IMR-90 (cell line): ENCODE data around the gene CDK13. TPM values are rescaled to one million over a fixed set of nuclear protein-coding genes. Genes with fewer than 3 reads are reported as not detected.

ENCODE experiments used
- ATAC-seq: fragments of 200-7000 bp; cut with Tn5 transposase; 2 replicates; pipeline ENCODE4 v1.9.1; 2020; ENCODE audit warnings: low read depth, mild to moderate bottlenecking, moderate library complexity
- BruUV-seq: library from RNA; stranded (reverse); fragments of 400-500 nt; replicated peaks from 2 replicates; lab custom pipeline; 2021; lab: Mats Ljungman, UMichigan
- CTCF ChIA-PET: fragments of 300-600 bp; formaldehyde crosslinking; extraction: SDS; loops from one replicate; lab custom pipeline; 2021; ENCODE audit warnings: antibody characterized with exemption; lab: Yijun Ruan, JAX
- POLR2A ChIA-PET: fragments of 300-600 bp; sonication (Branson Sonifier 250); formaldehyde crosslinking; loops from one replicate; lab custom pipeline; 2022; ENCODE audit warnings: antibody characterized with exemption; ENCODE audit not compliant: unreplicated experiment; lab: Charles Lee
- DNase-seq: peaks from one replicate; pipeline ENCODE4 v3.0.0; 2013
- H2AFZ ChIP-seq: replicated peaks from 2 replicates; pipeline ENCODE3; 2013; ENCODE audit warnings: low read length, mild to moderate bottlenecking; ENCODE audit not compliant: poor library complexity
- H2AK5ac ChIP-seq: 2 replicates; pipeline ENCODE4 v1.6.1; 2013; ENCODE audit warnings: low read depth, low read length, inconsistent platforms
- H2AK9ac ChIP-seq: replicated peaks from 2 replicates; pipeline ENCODE3; 2013; ENCODE audit warnings: mild to moderate bottlenecking, low read depth, low read length, moderate library complexity; ENCODE audit not compliant: poor library complexity
- H2BK120ac ChIP-seq: 2 replicates; pipeline ENCODE4 v1.6.1; 2013; ENCODE audit warnings: low read depth, low read length, inconsistent platforms
- H2BK15ac ChIP-seq: 3 replicates; pipeline ENCODE4 v1.6.1; 2013; ENCODE audit warnings: low read depth, low read length, inconsistent platforms
- H2BK20ac ChIP-seq: 2 replicates; pipeline ENCODE4 v1.6.1; 2013; ENCODE audit warnings: low read depth, mild to moderate bottlenecking, inconsistent platforms, low read length, moderate library complexity
- H2BK5ac ChIP-seq: 2 replicates; pipeline ENCODE4 v1.6.1; 2013; ENCODE audit warnings: mild to moderate bottlenecking, low read depth, low read length, inconsistent platforms; ENCODE audit not compliant: poor library complexity, severe bottlenecking
- H3K14ac ChIP-seq: replicated peaks from 2 replicates; pipeline ENCODE4 v1.6.1; 2013; ENCODE audit warnings: low read depth, low read length, inconsistent platforms
- H3K18ac ChIP-seq: 2 replicates; pipeline ENCODE4 v1.6.1; 2013; ENCODE audit warnings: low read depth, low read length, control low read depth
- H3K23ac ChIP-seq: 2 replicates; pipeline ENCODE4 v1.6.1; 2013; ENCODE audit warnings: low read depth, low read length, inconsistent platforms
- H3K27ac ChIP-seq: 2 replicates; pipeline ENCODE4 v1.5.1; 2013; ENCODE audit warnings: mild to moderate bottlenecking, control low read depth, low read length; ENCODE audit not compliant: insufficient read depth
- H3K27me3 ChIP-seq: 2 replicates; pipeline ENCODE4 v1.6.1; 2013; ENCODE audit warnings: low read length; ENCODE audit not compliant: control insufficient read depth, insufficient read depth
- H3K36me3 ChIP-seq: 2 replicates; pipeline ENCODE4 v1.6.1; 2013; ENCODE audit warnings: low read length, mixed read lengths; ENCODE audit not compliant: control insufficient read depth, insufficient read depth
- H3K4ac ChIP-seq: 2 replicates; pipeline ENCODE4 v1.6.1; 2013; ENCODE audit warnings: low read depth, low read length, inconsistent platforms
- H3K4me1 ChIP-seq: 2 replicates; pipeline ENCODE4 v1.6.1; 2013; ENCODE audit warnings: low read length, mixed read lengths; ENCODE audit not compliant: control insufficient read depth, insufficient read depth
- H3K4me2 ChIP-seq: 2 replicates; pipeline ENCODE4 v1.6.1; 2013; ENCODE audit warnings: low read depth, mild to moderate bottlenecking, control low read depth, low read length, moderate library complexity
- H3K4me3 ChIP-seq: 2 replicates; pipeline ENCODE4 v1.5.1; 2013; ENCODE audit warnings: low read depth, mild to moderate bottlenecking, control low read depth, low read length, moderate library complexity; ENCODE audit not compliant: insufficient read depth
- H3K56ac ChIP-seq: 2 replicates; pipeline ENCODE4 v1.6.1; 2013; ENCODE audit warnings: low read length, inconsistent platforms; ENCODE audit not compliant: insufficient read depth; ENCODE audit errors: extremely low read depth
- H3K79me1 ChIP-seq, 2 experiments: 2 replicates each; pipeline ENCODE4 v1.6.1; 2013; ENCODE audit warnings: low read length in 2 of 2, inconsistent platforms in 1 of 2, low read depth in 1 of 2
- H3K9ac ChIP-seq: 2 replicates; pipeline ENCODE4 v1.6.1; 2013; ENCODE audit warnings: low read depth, low read length, control low read depth
- H3K9me1 ChIP-seq: 2 replicates; pipeline ENCODE4 v1.6.1; 2013; ENCODE audit warnings: low read length, inconsistent platforms; ENCODE audit not compliant: insufficient read depth
- H3K9me3 ChIP-seq: 2 replicates; pipeline ENCODE4 v1.6.1; 2013; ENCODE audit warnings: low read length; ENCODE audit not compliant: control insufficient read depth, insufficient read depth
- H4K20me1 ChIP-seq: 2 replicates; pipeline ENCODE4 v1.6.1; 2013; ENCODE audit warnings: low read length, inconsistent platforms; ENCODE audit not compliant: insufficient read depth
- H4K5ac ChIP-seq: 2 replicates; pipeline ENCODE4 v1.6.1; 2013; ENCODE audit warnings: mild to moderate bottlenecking, low read depth, low read length, control low read depth
- H4K8ac ChIP-seq, 2 experiments: 2 replicates each; pipeline ENCODE4 v1.6.1; 2013; ENCODE audit warnings: low read depth in 2 of 2, low read length in 2 of 2, control low read depth in 1 of 2, inconsistent platforms in 1 of 2
- H4K91ac ChIP-seq: 2 replicates; pipeline ENCODE4 v1.6.1; 2013; ENCODE audit warnings: low read depth, low read length, inconsistent platforms; ENCODE audit not compliant: insufficient read depth
- BHLHE40 ChIP-seq: fragments of 150-350 bp; IDR thresholded peaks from 2 replicates; pipeline ENCODE4 v1.6.1; 2016; ENCODE audit warnings: mild to moderate bottlenecking, low read depth, low read length
- CEBPB ChIP-seq: IDR thresholded peaks from 2 replicates; pipeline ENCODE4 v1.6.1; 2012; ENCODE audit warnings: low read depth, low read length, improper control_type of control experiment
- CHD1 ChIP-seq: IDR thresholded peaks from 2 replicates; pipeline ENCODE4 v1.6.1; 2012; ENCODE audit warnings: low read depth, low read length, improper control_type of control experiment
- FOS ChIP-seq: fragments of 150-350 bp; IDR thresholded peaks from 2 replicates; pipeline ENCODE4 v1.6.1; 2016; ENCODE audit warnings: low read depth, low read length
- POLR2A ChIP-seq: IDR thresholded peaks from 2 replicates; pipeline ENCODE4 v1.6.1; 2012; ENCODE audit warnings: mild to moderate bottlenecking, low read depth, low read length
- RAD21 ChIP-seq: IDR thresholded peaks from 2 replicates; pipeline ENCODE4 v1.6.1; 2012; ENCODE audit warnings: low read length, improper control_type of control experiment
- RFX5 ChIP-seq: IDR thresholded peaks from 2 replicates; pipeline ENCODE4 v1.8.0; 2012; ENCODE audit warnings: low read depth, mild to moderate bottlenecking, low read length, moderate library complexity
- WGBS, 2 experiments: methylation state at CpG; one replicate each; pipeline versions ENCODE4 v1.1.5 to v1.1.7; 2013; ENCODE audit warnings: missing lambda C conversion rate in 2 of 2; ENCODE audit not compliant: insufficient read length in 1 of 2; ENCODE audit errors: extremely low coverage in 2 of 2; 5-methylcytosine and 5-hydroxymethylcytosine counted together
- dilution Hi-C: fragments of 300-500 bp; cut with HindIII; formaldehyde crosslinking; loops from one replicate; pipeline ENCODE4 v1.14.3; 2018; ENCODE audit warnings: low sequenced_read_pairs; ENCODE audit not compliant: unreplicated experiment
- in situ Hi-C: fragments of 300-500 bp; cut with MboI; formaldehyde crosslinking; loops from 3 replicates; pipeline ENCODE4 v1.14.3; 2019; ENCODE audit warnings: low sequenced_read_pairs, inconsistent platforms, mixed read lengths
- intact Hi-C: fragments of 100-400 bp; cut with micrococcal nuclease; formaldehyde crosslinking; loops from 2 replicates; pipeline ENCODE4 v1.10.0; 2022
- polyA plus RNA-seq, 3 experiments: library from polyadenylated mRNA; depleted of rRNA; stranded (reverse); fragments of >200 nt; gene quantifications; 2 replicates each; pipeline ENCODE4 v1.2.3, GENCODE V29; 2012; ENCODE audit warnings: low replicate concordance in 1 of 3
- total RNA-seq: library from RNA; depleted of rRNA; stranded (reverse); fragments of >200 nt; gene quantifications from 2 replicates; pipeline ENCODE4 v1.2.3, GENCODE V29; 2012
- TF ChIP-seq, protein P1 (sequence below): conservative IDR thresholded peaks from 2 replicates; pipeline ENCODE4 v1.5.1; 2012; ENCODE audit warnings: mild to moderate bottlenecking, low read depth, low read length, improper control_type of control experiment

CDK13 gene
- total and polyA plus RNA-seq, 2 of the 4 experiments (the other 2 are of a cell fraction): 20.1 to 50.4 TPM

DNA sequence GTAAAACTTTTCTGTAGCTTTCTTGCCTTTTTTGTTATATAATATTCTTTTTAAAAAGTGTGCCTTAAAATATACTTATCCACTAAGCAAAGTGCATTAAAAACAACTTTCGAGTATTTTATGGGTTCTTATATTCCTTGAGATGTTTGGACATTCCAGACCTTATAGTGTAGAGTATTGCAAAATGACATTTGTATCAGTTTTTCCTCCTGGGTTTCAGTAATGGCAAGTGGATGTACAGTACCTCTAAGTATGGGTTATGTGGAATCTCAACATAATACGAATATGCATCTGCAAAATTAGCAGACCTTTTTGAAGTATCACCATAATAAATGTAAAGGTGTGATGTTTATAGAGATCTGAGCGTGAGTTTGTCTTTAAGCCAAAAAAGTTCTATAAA is 2.7 kb downstream of the CDK13 start:
- in situ Hi-C loops: loop anchor here (5.0 kb wide), 1 partner anchor 49 kb away; no protein-coding TSS in a partner anchor
- TSS peak; percentile 1 for BruUV-seq
- dilution Hi-C loops: no loop called here
- ChIA-PET POLR2A (no interaction called here), CTCF (interaction anchor here (2.4 kb wide), 1 partner anchor 100 kb away, joined by 8 read pairs; no protein-coding TSS in a partner anchor)
- Histone ChIP-seq H2BK120ac (no peak overlapping the region), H3K4ac (no peak overlapping the region), H2AK5ac (no peak overlapping the region), H3K18ac (no peak overlapping the region), H3K56ac (no peak overlapping the region), H3K4me2 (peak overlapping the region; percentile 97), H3K9ac (peak overlapping the region; percentile 1; the same call in 1 of the 2 replicates), H2AFZ (no peak overlapping the region), H4K91ac (no peak overlapping the region), H2BK5ac (no peak overlapping the region), H3K79me1 (peaks cover 1 to 39% of the 10 kb centered on the region in 2 experiments; a peak in 2 of 4 replicates), H3K14ac (no peak overlapping the region), H3K36me3 (peaks cover 3% of the 10 kb centered on the region; the same call in 1 of the 2 replicates), H4K20me1 (peaks cover 62% of the 10 kb centered on the region), H2BK20ac (no peak overlapping the region), H2AK9ac (no peak overlapping the region), H4K5ac (no peak overlapping the region), H3K27ac (no peak overlapping the region), H3K23ac (no peak overlapping the region), H3K9me1 (peaks cover 6% of the 10 kb centered on the region; the same call in 1 of the 2 replicates), H3K27me3 (no peaks in the 10 kb centered on the region), H3K4me1 (peaks cover 9% of the 10 kb centered on the region), H4K8ac (no peak overlapping the region), H3K4me3 (peak overlapping the region; percentile 90), H3K9me3 (no peaks in the 10 kb centered on the region), H2BK15ac (no peak overlapping the region)
- intact Hi-C loops: loop anchor here (1.0 to 5.0 kb wide), 2 partner anchors 39 to 181 kb away; partner anchors contain the start of gene MPLKIP
- TF ChIP-seq, protein P1, sequence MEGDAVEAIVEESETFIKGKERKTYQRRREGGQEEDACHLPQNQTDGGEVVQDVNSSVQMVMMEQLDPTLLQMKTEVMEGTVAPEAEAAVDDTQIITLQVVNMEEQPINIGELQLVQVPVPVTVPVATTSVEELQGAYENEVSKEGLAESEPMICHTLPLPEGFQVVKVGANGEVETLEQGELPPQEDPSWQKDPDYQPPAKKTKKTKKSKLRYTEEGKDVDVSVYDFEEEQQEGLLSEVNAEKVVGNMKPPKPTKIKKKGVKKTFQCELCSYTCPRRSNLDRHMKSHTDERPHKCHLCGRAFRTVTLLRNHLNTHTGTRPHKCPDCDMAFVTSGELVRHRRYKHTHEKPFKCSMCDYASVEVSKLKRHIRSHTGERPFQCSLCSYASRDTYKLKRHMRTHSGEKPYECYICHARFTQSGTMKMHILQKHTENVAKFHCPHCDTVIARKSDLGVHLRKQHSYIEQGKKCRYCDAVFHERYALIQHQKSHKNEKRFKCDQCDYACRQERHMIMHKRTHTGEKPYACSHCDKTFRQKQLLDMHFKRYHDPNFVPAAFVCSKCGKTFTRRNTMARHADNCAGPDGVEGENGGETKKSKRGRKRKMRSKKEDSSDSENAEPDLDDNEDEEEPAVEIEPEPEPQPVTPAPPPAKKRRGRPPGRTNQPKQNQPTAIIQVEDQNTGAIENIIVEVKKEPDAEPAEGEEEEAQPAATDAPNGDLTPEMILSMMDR: no peak
- TF ChIP-seq RAD21 (no peak), CEBPB (peak; percentile 40; the same call in 1 of the 2 replicates), CHD1 (no peak), RFX5 (no peak), FOS (no peak), BHLHE40 (no peak), POLR2A (no peak)
- peak; percentile 15 for DNase-seq
- WGBS, 2 experiments: no CpG with 5 or more reads among the region's 3 CpGs
- ATAC-seq: no peak
